Hematopoietic multipotent progenitor cell treated with erythropoietin and hydrocortisone succinate and interleukin-3 and kit ligand, for 8 days (in vitro differentiated cells): ENCODE data around the gene LGALS4.
"Not testable (repeated sequence)": the region's sequence is repeated elsewhere in the genome, so short reads cannot be mapped to it uniquely, and the experiment has no call there.

ENCODE experiments used
- DNase-seq: peaks from one replicate; pipeline ENCODE4 v3.0.0-alpha.2; 2015

Gene LGALS4, protein sequence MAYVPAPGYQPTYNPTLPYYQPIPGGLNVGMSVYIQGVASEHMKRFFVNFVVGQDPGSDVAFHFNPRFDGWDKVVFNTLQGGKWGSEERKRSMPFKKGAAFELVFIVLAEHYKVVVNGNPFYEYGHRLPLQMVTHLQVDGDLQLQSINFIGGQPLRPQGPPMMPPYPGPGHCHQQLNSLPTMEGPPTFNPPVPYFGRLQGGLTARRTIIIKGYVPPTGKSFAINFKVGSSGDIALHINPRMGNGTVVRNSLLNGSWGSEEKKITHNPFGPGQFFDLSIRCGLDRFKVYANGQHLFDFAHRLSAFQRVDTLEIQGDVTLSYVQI

DNA sequence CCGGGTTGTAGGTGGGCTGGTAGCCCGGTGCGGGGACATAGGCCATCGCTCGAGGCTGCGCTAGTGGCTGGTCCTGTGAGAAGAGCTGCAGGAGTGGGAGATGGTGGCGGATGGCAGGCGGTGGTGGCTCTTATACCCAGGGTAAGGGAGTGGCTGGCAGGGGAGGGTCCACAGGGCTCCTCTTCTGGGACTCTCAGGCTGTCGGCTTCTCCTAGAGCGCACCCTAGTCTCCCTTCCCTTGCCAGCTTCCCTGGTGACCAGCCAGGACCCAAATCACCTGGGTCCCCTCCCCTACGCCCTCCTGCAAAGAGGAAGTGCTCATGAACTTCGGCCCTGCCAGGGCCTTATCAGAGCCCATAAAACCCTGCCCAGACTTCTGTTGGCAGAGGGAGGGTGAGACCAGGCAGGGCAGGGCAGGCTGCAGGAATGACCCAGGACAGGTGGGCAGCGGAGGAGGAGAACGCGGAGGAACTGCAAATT lies at the start of gene LGALS4:
Gene LGALS4, minus strand, starts transcription at position 105 of the 480 bp plus-strand sequence. Its CDS starts 59 bp downstream, at position 46.
- no peak for DNase-seq

DNA sequence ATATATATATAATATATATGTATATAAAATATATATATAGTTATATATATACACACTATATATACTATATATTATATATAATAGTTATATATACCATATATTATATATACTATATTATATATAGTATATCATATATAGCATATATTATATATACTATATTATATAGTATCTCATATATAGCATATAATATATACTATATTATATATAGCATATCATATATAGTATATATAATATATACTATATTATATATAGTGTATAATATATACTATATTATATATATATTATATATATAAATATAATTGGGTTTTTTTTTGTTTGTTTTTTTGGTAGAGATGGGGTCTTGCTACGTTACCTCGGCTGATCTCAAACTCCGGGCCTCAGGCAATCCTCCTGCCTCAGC lies 48.6 kb upstream of the LGALS4 start:
- DNase-seq: no peak

DNA sequence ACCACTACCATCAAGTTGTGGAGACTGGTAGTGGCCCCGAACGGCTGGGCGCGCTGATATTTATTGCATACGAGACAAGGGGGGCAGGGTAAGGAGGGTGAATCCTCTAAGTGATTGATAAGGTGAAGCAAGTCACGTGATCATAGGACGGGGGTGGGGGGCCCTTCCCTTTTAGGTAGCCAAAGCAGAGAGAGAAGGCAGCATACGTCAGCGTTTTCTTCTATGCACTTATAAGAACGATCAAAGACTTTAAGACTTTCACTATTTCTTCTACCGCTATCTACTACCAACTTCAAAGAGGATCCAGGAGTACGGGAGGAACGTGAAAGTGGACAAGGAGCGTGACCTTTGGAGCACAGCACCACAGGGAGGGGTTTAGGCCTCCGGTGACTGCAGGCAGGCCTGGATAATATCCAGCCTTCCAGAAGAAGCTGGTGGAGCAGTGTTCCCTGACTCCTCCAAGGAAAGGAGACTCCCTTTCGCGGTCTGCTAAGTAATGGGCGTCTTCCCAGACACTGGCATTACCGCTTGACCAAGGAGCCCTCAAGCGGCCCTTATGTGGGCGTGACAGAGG lies 47.0 kb upstream of the LGALS4 start:
- DNase-seq: not testable (repeated sequence)

DNA sequence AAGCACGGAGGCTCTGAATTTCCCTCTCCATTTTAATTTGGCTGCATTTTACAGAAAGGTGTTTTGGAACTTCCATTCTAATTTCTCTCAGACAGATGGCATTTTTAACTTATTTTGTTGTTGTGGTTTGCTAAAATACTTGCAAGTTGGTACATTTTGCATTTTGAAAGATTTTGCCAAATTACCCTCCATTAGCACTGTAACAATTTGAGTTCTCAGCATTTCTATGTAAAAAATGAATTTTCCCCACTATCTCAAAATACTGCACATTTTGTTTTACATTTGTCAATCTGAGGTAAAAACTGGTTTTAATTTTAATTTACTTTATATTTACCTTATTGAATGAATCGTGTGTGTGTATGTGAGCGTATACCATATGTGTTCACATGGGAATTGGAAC lies 44.1 kb upstream of the LGALS4 start:
- no peak for DNase-seq

DNA sequence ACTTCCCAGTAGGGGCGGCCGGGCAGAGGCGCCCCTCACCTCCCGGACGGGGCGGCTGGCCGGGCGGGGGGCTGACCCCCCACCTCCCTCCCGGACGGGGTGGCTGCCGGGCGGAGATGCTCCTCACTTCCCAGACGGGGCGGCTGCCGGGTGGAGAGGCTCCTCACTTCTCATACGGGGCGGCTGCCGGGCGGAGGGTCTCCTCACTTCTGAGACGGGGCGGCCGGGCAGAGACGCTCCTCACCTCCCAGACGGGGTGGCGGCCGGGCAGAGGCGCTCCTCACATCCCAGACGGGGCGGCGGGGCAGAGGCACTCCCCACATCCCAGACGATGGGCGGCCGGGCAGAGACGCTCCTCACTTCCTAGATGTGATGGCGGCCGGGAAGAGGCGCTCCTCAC lies 43.0 kb upstream of the LGALS4 start:
- DNase-seq: not testable (repeated sequence)

- DNase-seq: peak; percentile 59
Measured at GRCh38 chr19:38854961-38855360, 42.2 kb upstream of the LGALS4 start.

GRCh38 chr19:38853214-38853613 lies 40.5 kb upstream of the LGALS4 start:
- no peak for DNase-seq

- DNase-seq: peak; percentile 70
Measured at GRCh38 chr19:38852231-38853044, 39.7 kb upstream of the LGALS4 start.

DNA sequence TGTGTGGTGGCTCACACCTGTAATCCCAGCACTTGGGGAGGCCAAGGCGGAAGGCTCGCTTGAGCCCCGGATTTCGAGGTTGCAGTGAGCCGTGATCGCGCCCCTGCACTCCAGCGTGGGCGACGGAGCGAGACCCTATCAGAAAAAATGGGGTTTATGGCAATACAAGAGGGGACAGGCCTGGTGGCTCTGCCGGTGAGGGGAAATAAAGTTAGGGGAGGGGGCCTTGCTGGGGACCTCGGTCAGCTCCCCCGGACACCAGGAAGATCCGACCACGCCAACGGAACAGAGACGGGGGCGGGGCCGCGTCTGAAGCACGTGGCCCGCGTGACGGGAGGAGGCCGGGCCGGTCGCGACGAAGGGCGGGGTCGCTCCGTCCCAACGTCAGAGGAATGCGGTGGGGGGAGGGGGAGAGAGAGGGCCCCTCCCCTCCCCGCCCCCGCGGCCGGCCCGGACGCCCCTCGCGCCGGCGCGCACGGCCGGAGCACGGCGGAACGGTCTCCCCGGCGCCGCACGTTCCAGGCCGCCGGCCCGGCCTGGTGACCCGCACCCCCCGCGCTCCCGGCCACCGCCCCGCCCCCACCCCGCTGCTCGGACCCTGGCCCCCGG lies 39.0 kb upstream of the LGALS4 start:
- peak; percentile 91 for DNase-seq

GRCh38 chr19:38850976-38851621 lies 38.4 kb upstream of the LGALS4 start:
- peak; percentile 74 for DNase-seq

DNA sequence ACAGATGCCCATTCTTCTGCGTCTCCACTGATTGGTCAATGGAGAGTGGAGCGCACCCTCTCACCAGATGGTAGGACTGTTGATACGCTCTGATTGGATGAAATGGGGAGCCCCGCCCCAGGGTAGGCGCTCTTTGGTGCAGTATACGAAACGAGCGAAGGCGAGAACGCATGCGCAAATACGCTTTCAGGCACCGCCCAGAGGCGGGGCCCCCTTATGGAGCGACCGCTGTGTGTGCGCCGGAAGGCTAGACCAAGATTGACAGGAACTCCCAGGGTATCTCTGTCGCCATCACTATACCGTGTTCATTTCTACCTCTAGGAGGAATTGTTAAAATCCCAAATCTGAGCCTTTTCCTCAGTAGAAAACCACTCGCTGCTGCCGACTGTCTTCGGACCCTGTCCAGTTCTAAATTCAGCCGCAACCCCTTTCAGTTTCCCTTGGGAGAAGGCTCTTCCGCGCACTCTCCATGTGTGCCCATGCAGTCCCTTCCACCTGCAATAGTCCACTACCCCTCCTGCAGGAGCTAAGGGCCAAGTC lies 37.8 kb upstream of the LGALS4 start:
- DNase-seq: no peak

GRCh38 chr19:38849860-38850435 lies 37.2 kb upstream of the LGALS4 start, which contains the start of gene HNRNPL:
Gene HNRNPL (minus strand): TSS chr19:38849986. CDS start chr19:38849966, 20 bp downstream.
- peak; percentile 100 for DNase-seq

- peak; percentile 98 for DNase-seq
Measured at GRCh38 chr19:38849147-38849859, 36.6 kb upstream of the LGALS4 start.

GRCh38 chr19:38848299-38849146 lies 35.8 kb upstream of the LGALS4 start:
- no peak for DNase-seq

- no peak for DNase-seq
Measured at GRCh38 chr19:38846097-38846496, 33.4 kb upstream of the LGALS4 start.

DNA sequence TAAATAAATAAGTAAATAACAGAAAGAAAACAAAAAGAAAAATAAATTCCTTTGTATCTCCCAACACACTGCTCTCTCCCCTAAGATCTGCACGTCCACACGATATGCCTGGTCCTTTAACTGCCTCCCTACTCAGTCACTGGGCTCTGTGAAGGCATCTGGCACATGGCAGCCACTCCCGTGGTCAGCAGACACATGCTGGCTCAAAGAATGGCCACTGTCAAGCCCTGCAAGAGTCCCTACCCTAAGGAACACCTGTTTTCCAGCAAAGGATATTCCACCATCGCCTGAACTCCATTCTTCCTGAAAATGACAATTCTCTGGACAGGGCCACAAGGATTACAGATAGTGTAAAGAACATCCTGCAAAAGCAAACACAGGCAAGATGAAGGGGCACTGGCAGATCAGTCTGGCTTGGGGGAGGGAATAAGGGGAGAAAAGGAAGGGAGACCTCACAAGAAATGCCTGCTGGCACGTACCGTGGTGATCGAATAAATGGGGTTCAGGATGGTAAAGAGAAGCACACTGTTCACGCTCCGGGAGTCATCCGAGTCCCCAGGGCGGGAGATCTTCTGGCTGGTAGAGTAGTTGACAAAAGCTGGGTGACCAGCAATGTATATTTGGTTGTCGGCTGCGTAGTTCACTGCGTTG lies 32.8 kb upstream of the LGALS4 start:
- no peak for DNase-seq

DNA sequence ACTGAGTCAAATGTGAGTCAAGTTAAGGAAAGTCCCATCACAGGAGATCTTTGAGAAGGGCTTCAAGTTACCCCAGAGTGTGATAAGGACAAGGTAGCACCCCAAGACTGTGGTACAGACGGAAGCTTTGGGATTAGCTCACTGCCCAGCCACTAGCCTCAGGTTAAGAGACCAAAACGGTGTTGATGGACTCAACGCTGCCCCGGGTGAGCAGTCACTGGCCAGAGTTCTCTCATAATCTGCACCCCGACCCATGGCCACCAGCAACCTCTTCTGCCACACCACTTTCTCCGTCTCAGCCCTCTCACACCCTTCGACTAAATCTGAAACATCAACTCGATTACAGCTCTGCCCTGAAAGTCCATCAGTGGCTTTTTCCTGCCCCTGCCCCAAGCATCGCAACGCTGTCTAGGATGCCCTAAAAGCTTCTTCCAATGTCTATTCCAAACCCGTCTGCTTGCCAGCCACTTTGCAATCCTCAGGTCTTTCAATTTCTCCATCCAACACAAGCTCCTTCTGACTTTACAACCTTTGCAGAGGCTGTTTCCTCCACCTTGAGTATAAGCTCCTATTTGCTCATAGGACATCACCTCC lies 31.4 kb upstream of the LGALS4 start:
- no peak for DNase-seq

- no peak for DNase-seq
Measured at GRCh38 chr19:38843175-38843758, 30.5 kb upstream of the LGALS4 start.
